Activated CD4-positive, alpha-beta T cell treated with anti-CD3 and anti-CD28 coated beads for 4 hours (primary cell): Measurements from ENCODE around the gene ACTG2.
"Not testable (repeated sequence)": the region's sequence is repeated elsewhere in the genome, so short reads cannot be mapped to it uniquely, and the experiment has no call there.

ENCODE experiments used
- DNase-seq, 2 donors: peaks; one replicate each; pipeline ENCODE4 v3.0.0-alpha.2; 2020

ACTG2 gene

DNA sequence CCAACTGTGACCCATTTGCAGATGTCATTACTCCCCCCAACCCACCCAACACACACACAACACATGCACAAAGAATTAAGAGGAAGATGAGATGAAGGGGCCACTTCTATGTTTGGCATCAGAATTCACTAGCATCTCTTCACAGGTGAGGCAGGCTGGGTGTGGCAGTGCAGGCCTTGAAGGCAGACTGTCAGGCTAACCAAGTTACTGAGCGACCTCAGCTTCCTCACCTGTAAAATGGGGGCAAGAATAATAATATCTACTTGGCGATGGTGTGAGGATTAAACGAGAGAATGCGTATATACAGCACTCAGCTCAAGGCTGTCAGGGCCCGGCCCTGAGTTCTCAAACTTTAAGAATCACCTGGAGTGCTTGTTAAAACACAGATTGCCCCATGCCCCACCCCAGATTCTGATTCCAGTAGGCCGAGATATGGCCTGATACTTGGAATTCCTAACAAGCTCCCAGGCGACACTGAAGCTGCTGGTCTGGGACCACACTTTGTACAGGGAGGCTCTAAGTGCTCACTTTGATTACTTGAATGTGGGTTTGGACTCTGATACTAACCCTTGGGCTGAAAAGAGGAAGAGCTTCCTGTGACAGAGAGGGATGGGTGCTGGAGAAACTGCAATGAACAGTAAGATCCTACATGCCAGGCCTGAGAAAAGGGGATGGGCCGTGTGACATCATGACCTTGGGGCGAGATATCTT, 1.1 kb downstream of the ACTG2 start:
- no peak for DNase-seq

DNA sequence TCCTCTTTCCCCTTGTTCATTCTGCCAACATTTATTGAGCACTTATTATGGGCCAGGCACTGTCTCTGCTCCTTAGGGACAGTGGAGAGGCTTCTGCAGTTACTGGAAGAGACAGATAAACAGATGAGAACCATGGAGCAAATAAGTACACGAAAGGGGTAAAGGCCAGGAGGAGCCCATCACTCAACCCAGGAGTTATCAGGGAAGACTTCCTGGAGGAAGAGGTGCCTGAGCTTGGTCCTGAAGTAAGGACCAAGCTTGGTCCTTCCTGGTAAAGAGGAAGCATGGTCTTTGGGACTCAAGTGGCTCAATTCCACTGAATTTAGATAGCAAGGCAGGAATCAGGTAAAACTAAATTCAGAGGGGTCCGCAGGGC, 1.7 kb downstream of the ACTG2 start:
- DNase-seq: no peak

DNA sequence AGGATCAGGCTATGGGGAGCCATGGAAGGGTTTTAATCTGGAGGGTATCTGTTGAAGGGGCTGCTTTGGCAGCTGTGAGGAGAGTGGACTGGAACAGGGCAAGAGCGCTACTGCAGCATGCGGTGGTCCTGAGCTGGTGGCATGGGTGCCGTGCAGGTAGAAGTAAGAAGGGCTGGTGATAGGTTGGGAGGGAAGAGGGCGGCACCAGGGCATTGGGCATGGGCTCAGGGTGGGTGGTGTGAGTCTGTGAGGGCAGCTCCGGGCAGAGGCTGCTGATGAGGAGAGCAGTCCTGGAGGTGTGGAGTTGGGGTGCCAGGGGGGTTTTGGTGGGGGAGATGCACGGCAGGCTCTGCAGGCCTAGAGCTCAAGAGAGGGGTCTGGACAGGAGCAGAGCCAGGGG, 2.1 kb downstream of the ACTG2 start:
- DNase-seq: no peak

DNA sequence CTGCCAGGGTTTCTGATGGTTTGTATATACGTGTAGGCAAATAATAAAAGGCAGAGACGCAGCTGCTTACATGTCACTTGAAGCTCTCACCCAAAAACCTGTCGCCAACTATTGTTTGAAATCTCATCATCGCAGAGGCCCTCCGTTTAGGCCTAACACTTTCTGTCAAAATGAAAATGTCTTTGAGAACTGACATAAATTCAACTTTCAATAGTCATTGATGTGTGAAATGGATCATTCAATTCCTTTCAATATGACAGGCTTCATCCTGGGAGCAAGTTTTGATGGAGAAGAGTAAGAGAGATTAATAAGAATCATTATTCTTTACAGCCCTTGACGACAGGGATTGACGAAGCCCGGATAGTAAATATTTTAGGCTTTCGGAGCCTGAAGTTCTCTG, 2.7 kb downstream of the ACTG2 start:
- DNase-seq: no peak

DNA sequence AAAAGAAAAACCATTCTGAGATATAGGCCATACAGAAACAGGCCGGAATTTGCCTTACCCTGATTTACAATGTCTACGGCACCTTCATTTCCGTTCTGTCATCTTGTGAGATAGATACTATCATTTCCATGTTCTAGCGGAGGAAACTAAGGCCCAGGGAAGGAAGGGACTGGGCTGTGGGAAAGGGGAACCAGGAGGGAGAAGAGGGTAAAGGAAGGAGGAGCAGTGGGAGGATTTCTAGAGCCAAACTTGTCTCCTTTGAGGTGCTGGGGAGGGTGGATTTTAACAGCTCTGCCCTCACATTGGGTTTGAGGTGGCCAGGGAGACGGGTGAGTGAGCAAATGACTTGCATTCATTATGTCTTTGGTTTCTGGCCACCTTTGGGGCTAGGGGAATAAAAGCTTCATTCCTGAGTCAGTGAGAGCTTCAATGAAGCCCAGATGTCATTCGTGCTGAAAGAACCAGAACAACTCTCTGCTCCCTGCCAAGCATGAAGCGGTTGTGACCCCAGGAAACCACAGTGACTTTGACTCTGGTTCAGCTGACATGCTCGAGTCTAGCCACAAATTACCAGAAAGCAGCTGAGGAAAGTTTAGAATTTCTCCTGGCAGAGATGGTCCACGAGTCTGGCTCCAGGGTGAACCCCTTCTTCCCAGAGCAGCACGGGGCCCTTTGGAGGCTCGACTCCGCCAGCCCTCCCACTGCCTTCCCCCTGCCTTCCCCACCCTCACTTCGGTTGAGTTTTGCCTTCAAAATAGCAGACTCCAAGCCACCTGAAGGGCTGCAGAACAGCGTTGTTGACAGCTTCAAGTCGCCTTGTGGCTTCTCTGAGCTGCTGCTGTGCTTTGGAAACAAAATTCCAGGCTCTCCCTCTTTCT, 3.8 kb downstream of the ACTG2 start:
- peak in 1 of 2 donors; percentile 8 for DNase-seq

DNA sequence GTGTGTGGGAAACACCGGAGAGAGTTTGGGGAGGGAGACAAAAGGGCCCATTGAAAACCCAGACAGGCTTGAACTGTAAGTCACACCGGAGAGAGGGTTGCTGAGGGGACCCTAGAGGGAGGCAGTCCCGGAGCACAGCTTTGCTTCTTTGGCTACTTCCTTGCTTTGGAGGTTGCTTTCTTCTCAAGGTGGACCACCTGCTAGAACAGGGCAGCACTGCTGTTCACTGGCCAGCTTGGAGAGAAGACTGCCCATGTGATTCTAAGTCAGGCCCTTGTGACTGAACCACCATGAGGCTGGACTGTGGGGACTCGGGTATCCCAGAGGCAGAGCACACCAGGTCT, 4.4 kb downstream of the ACTG2 start:
- no peak for DNase-seq

DNA sequence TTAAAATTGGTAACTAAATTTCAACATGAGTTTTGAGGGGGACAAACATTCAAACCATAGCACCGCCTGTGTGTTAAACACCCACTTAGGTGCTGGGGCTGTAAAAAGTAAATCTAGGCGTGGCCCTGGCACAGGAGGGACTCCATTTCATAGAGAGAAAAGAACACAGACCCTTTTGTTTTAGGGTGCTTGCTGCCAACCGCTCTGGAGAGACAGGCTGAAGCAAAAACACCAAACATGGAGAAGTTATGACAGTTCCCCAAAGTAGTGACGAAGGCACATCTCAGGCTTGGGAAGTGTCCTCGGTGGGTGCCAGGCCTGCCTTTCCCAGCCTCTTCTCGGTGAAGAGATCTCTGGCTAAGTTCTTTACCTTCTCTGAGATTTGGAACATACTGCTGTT, 5.1 kb downstream of the ACTG2 start:
- no peak for DNase-seq

DNA sequence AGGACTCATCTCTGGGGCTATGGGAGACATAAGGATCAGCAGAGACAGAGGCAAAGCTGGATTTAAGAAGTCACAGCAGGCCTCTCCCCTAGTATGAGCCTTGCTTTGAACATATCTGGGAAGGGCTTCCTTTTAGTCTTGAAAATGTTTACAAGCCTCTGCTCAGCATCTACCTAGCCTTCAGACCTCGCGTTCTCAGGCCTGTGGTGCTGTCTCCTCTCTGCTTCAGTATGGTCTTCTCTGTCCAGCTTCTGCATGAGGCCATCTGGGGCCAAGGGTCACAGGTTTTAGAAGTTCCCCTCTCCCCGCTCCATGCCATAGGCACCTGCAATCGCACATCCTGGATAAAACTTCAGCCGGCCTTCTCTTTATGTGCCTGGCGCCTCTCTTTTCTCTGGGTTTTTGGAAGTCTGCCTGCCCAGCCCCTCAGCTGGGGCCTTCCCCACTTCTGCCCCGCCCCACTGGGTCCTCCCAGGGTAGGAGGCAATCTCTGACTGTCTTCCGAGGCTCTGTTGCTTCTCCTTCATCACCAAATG, 7.1 kb downstream of the ACTG2 start:
- no peak for DNase-seq

DNA sequence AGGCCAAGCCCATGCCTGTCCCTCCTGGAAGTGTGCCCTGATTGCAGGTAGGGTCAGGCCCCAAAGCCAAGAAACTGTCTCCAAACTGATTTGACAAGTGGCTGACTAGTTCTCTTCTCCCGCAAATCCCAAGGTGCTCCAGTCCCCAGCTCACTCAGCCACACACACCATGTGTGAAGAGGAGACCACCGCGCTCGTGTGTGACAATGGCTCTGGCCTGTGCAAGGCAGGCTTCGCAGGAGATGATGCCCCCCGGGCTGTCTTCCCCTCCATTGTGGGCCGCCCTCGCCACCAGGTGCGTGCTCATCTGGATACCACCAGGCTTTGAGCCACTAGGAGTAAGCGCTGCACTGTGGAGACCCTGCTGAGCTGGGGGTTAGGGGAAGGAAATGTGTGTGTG, 8.3 kb downstream of the ACTG2 start:
- no peak for DNase-seq

DNA sequence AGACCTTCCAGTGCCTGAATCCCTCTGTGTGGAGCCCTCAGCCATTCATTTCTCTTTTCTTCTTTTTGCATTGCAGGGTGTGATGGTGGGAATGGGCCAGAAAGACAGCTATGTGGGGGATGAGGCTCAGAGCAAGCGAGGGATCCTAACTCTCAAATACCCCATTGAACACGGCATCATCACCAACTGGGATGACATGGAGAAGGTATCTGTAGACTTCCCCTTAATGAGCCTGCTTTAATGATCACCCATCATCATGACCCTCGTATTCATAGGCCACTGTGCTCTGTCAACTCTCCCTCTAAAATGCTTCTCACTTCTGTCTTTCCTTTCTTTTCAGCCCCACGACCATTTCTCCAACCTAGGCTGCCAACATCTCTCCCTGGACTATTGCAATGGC, 9.5 kb downstream of the ACTG2 start:
- DNase-seq: no peak

DNA sequence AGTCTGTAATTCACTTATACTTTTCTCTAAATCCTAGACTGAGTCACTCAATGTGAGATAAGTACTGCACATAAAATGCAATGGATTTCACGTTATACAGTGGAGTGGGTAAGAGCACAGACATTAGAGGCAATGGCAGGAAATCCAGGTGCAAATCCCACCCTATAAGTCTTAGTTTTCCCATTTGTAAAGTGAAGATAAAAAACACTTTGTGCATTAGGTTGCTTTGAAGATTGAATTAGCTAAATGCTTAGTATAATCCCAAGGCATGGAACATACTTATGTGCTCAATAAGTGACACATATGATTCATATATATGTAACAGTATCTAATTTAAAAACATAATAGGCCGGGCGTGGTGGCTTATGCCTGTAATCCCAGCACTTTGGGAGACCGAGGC, 10.5 kb downstream of the ACTG2 start:
- DNase-seq: no peak

DNA sequence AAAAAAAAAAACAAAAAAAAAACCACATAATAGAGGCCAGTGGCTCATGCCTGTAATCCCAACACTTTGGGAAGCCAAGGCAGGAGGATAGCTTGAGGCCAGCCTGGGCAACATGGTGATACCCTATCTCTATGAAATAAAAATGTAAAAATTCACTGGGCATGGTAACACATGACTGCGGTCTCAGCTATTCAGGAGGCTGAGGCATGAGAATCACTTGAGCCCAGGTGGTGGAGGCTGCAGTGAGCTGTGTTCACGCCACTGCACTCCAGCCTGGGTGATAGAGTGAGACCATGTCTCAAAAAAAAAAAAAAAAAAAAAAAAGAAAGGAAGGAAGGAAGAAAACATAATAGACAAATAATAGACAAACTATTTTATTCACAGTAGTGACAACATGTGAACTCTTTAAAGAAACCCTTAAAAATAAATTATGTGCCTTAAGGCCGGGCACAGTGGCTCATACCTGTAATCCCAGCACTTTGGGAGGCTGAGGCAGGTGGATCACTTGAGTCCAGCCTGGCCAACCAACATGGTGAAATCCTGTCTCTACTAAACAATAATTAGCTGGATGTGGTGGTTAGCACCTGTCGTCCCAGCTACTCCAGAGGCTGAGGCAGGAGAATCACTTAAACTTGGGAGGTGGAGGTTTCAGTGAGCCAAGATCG, 11.3 kb downstream of the ACTG2 start:
- DNase-seq: not testable (repeated sequence)

DNA sequence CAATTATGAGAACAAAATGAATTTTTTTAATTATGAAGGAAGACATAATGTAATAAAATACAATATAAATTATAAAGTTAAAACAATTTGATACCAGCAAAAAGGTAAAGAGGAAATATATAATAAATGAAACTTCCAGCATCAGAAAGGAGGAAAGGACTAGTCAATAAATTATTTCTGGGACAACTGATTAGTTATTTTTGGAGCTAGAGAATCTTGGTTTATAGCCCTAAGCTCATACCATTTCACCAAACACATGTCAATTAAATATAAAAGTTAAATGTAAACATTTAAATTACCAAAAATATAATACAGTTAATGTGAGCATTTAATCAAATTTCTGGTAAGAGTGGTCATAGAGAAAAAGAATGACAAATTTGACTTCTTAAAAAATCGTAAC, 12.1 kb downstream of the ACTG2 start:
- no peak for DNase-seq

DNA sequence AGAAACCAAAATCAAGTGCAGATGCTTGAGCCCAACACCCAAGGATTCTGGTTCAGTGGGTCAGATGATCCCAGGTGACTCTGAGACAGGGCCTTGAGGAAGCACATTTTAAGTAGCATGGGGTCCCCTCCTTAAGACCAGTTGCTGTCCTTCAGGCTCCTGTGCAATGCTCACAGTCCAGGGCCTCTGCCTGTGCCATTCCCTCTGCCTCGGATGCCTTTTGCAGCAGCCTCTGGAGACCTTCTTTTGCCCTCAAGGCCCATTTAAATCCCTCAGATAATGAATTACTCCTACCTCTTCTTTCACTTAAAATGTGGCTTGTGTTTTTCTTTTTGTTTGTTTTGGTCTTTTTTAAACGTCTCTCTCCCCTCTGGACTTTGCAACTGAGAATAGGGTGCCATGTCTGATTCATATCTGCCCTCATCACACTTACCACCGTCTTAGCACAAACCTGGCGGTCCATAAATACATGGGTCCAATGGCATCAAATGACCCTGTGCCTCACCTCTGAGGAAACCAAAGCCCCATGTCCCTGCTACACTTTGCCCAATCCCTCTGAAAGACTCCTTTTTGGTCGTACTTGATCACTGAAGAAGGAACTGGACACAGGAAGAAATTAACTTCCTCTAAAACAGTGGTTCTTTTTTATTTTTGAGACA, 14.2 kb downstream of the ACTG2 start:
- DNase-seq: no peak

DNA sequence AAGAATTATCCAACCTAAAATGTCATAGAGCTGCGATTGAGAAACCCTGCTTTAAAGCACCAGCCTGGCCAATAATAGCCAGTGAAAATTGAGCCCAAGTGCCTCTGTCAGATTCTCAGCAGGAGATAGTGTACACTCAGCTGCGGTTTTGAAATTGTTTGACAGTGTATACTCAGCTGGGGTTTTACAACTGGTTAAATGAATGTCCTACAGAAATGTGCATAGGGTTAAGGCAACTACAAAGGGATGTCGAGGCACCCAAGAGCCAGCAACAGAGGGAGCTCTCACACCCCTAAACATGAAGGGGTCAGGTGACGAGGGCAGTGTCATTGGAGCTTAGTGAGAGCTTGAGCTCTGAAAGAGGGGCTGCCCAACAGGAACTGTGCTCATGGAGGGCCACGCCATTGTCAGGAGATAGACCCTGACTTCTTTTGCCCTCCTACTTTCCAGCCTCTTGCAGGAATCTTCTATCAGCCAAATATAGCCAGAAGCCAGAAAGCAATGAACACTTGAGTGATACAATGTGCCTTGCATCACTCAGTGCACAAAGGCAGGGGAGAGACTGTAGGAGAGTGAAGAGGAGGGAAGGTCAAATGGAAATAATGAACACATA, 15.1 kb downstream of the ACTG2 start:
- peak; percentile 56 to 64 for DNase-seq

DNA sequence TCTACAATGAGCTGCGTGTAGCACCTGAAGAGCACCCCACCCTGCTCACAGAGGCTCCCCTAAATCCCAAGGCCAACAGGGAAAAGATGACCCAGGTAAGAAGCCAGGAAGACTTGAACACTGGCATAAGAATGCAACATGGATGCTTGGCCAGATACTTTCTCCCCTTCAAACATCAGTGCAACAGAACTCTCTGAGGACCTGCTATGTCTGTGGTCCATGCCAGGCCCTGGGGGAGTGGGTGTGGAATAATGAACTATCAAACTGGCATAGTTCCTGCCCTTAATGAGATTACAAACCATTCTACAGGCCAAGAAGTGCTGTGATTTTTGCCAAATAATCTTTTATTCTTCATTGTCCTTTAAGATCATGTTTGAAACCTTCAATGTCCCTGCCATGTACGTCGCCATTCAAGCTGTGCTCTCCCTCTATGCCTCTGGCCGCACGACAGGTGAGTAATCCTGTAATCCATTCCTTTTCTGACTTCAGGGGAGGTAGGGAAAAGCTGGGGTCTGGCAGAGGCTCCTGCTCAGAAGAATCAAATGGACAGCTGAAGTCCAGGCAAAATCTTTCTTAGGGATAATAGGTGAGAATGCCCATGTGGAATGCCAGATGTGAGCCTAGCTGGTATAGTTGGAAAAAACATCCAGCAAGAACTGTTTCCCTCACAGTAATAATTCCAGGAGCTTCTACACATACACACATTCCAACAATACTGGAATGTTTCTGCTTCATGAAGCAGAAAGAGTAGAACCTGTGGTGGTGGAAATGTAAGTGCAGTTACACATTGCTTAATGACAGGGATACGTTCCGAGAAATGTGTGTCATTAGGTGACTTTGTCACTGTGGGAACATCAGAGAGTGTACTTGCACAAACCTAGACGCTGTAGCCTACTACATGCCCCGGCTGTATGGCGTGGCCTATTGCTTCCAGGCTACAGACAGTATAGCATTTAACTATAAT, 16.2 kb downstream of the ACTG2 start:
- DNase-seq: no peak

DNA sequence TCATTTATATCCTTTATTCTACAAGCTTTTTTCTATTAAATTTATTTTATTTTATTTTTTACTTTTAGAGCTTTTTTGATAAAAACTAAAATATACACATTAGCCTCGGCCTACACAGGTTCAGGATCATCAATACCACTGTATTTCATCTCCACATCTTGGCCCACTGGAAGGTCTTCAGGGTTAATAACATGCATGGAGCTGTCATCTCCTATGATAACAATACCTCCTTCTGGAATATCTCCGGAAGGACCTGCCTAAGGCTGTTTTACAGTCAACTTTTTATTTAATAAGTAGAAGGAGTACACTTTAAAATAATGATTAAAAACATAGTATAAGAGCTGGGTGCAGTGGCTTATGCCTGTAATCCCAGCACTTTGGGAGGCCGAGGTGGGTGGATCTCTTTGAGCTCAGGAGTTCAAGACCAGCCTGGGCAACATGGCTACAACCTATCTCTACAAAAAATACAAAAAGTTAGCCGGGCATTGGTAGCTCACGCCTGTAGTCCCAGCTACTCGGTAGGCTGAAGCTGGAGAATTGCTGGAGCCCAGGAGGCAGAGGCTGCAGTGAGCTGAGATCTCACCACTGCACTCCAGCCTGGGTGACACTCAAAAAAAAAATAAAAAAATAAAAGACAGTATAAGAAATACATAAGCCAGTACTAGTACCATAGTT, 18.2 kb downstream of the ACTG2 start:
- DNase-seq: no peak

DNA sequence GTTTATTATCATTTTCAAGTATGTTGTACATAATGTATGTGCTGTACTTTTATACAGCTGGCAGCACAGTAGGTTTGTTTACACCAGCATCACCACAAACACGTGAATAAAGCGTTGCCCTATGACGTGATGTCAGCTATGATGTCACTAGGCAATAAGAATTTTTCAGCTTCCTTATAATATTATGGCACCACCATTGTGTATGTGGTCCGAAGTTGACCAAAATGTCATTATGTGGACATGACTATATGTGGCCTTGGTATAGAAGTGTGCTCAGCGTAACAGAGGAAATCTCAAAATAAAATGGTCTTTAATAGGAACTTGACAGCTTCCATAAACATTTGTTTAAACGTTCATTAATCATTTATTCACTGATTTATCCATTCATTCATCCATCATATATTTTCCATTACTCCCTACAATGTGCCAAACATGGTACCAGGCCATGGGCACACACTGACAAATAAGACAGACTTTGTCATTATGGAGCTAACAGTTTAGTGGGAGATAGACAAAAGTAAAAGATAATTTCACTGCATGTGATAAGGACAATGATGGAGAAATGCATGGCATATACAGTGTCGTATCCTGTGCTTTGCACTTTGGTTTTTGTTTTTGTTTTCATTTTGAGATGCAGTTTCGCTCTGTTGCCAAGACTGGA, 18.9 kb downstream of the ACTG2 start:
- no peak for DNase-seq

DNA sequence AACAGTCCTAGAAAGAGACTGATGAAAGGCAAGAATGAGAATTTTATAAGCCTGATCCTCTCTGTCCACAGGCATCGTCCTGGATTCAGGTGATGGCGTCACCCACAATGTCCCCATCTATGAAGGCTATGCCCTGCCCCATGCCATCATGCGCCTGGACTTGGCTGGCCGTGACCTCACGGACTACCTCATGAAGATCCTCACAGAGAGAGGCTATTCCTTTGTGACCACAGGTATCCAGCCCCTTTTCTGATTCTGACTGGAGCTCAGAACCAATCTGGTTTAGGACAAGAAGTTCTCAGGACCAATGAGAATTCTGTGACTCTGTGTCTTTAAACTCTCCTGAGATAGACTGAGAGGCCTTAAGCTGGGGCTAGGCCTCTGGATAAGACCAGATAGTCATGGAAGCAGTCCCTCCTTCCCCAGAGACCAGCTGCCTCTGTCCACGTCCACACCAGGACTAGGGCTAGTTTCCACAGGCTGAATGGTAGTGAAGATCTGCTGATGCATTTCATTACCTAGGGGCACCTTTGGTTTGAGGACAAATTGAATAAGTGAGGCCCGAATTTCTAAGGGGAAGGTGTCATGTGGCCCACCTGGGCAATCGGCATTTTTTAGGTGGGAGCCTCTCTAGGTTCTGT, 20.7 kb downstream of the ACTG2 start:
- DNase-seq: no peak

DNA sequence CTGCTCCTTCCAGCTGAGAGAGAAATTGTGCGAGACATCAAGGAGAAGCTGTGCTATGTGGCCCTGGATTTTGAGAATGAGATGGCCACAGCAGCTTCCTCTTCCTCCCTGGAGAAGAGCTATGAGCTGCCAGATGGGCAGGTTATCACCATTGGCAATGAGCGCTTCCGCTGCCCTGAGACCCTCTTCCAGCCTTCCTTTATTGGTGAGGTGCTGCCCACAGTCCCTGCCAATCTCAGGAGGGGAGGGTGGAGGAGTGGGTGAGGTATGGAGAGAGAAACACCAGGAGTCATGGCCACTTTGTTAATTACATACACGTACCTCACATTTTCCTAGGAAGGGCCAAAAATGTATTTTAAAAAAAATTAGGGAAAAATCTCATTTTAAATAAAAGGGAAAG, 21.9 kb downstream of the ACTG2 start:
- no peak for DNase-seq
